ENCODE results near the gene BUB1.

DNA sequence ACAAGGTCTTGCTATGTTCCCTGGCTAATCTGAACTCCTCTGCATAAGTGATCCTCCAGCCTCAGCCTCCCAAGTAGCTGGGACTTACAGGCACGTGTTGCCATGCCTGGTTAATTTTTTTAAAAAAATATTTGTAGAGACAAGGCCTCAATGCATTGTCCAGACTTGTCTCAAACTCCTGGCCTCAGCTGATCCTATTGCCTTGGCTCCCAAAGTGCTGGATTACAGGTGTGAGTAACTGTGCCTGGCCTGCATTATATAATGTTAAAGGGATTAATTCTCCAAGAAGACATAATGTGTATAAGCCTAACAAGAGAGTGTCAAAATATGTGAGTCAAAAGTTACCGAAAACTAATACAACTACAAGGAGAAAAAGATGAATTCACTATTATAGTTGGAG lies 32.2 kb downstream of the BUB1 start:
- TF ChIP-seq POLR2AphosphoS5 (IDR thresholded peaks at IDR 0.05) (no peak), CTCF (IDR thresholded peaks at IDR 0.05) (no peak), POLR2A (IDR thresholded peaks at IDR 0.05) (no peak), EP300 (IDR thresholded peaks at IDR 0.05) (no peak)

Data from gastroesophageal sphincter (tissue), 3 donors.